HCT116 (cell line): ENCODE results near the gene CORO2B.

Source experiments
- ATF3 ChIP-seq: IDR thresholded peaks from 2 replicates; pipeline ENCODE4 v1.6.1; 2012
- EZH2 ChIP-seq: fragments of 200-600 bp; sonication (generic); IDR thresholded peaks from 2 replicates; pipeline ENCODE4 v1.6.1; 2017; ENCODE audit warnings: antibody characterized with exemption, mixed run types
- EZH2phosphoT487 ChIP-seq: fragments of 200-600 bp; IDR thresholded peaks from 2 replicates; pipeline ENCODE4 v1.6.1; 2018; ENCODE audit warnings: antibody characterized with exemption, borderline replicate concordance
- MAX ChIP-seq: IDR thresholded peaks from 2 replicates; pipeline ENCODE4 v1.6.1; 2012
- POLR2A ChIP-seq: IDR thresholded peaks from 2 replicates; pipeline ENCODE4 v1.7.0; 2011; ENCODE audit warnings: borderline replicate concordance; ENCODE audit not compliant: insufficient read depth, insufficient read length; ENCODE audit errors: extremely low read depth
- POLR2AphosphoS5 ChIP-seq: IDR thresholded peaks from 2 replicates; pipeline ENCODE4 v1.6.1; 2011; ENCODE audit warnings: mild to moderate bottlenecking, low read depth, low read length, moderate library complexity
- SP1 ChIP-seq: IDR thresholded peaks from 2 replicates; pipeline ENCODE4 v1.6.1; 2012; ENCODE audit warnings: low read depth
- TCF7L2 ChIP-seq: IDR thresholded peaks from 2 replicates; pipeline ENCODE4 v1.7.0; 2011; ENCODE audit warnings: borderline replicate concordance, inconsistent platforms; ENCODE audit not compliant: insufficient read depth, insufficient read length; ENCODE audit errors: extremely low read depth
- ZFX ChIP-seq: fragments of 450-650 bp; IDR thresholded peaks from 2 replicates; pipeline ENCODE4 v1.6.1; 2017
- ZNF274 ChIP-seq: fragments of 200-500 bp; sonication (Bioruptor generic); IDR thresholded peaks from 2 replicates; pipeline ENCODE4 v1.6.1; 2014; ENCODE audit warnings: mild to moderate bottlenecking, low read depth, low read length, inconsistent platforms
- TF ChIP-seq, protein P1 (sequence below), 3 experiments: fragments of 200-600 bp in 1 of 3; sonication (generic) in 1 of 3; IDR thresholded peaks in 2 of 3; conservative IDR thresholded peaks in 1 of 3; 2 replicates each; pipeline ENCODE4 v1.5.1; 2012 to 2017; ENCODE audit warnings: low read depth in 2 of 3, low read length in 2 of 3, antibody characterized with exemption in 1 of 3, borderline replicate concordance in 1 of 3, control low read depth in 1 of 3, mild to moderate bottlenecking in 1 of 3, mixed read lengths in 1 of 3, mixed run types in 1 of 3, moderate library complexity in 1 of 3; ENCODE audit not compliant: insufficient read depth in 1 of 3
- TF ChIP-seq, protein P2 (sequence below): IDR thresholded peaks from 2 replicates; pipeline ENCODE4 v1.6.1; 2011; ENCODE audit warnings: mild to moderate bottlenecking, low read length, moderate library complexity; ENCODE audit not compliant: insufficient replicate concordance; ENCODE audit errors: extremely low read depth

DNA sequence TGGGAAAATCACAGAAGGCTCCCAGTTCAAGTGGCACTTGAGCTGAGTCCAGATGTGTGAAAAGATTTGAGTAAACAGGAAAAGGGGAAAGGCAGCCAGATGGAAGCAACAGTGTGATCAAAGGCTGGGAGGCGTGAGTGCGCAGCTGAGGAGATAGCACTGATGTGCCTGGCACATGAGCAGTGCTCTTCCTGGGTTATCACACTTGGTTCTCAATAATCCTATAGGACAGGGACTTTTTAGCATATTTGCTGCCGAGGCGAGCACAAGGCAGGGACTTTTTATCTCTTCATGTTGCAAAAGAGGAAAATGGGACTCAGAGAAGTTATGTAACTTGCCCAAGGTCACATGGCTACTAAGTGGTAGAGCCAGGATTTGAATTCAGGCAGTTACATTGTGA lies 39.6 kb downstream of the CORO2B start:
- TF ChIP-seq MAX: no peak
- TF ChIP-seq EZH2: no peak
- TF ChIP-seq, protein P1, sequence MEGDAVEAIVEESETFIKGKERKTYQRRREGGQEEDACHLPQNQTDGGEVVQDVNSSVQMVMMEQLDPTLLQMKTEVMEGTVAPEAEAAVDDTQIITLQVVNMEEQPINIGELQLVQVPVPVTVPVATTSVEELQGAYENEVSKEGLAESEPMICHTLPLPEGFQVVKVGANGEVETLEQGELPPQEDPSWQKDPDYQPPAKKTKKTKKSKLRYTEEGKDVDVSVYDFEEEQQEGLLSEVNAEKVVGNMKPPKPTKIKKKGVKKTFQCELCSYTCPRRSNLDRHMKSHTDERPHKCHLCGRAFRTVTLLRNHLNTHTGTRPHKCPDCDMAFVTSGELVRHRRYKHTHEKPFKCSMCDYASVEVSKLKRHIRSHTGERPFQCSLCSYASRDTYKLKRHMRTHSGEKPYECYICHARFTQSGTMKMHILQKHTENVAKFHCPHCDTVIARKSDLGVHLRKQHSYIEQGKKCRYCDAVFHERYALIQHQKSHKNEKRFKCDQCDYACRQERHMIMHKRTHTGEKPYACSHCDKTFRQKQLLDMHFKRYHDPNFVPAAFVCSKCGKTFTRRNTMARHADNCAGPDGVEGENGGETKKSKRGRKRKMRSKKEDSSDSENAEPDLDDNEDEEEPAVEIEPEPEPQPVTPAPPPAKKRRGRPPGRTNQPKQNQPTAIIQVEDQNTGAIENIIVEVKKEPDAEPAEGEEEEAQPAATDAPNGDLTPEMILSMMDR (IDR thresholded peaks at IDR 0.05 in 2 of 3, conservative IDR thresholded peaks at IDR 0.05 in 1 of 3; ENCODE audit: borderline replicate concordance in 1 of 3, insufficient read depth in 1 of 3, low read depth in 2 of 3, low read length in 2 of 3): no peak
- TF ChIP-seq ATF3: no peak
- no peak for TF ChIP-seq EZH2phosphoT487
- no peak for TF ChIP-seq TCF7L2
- TF ChIP-seq SP1: no peak
- no peak for TF ChIP-seq POLR2A
- TF ChIP-seq, protein P2, sequence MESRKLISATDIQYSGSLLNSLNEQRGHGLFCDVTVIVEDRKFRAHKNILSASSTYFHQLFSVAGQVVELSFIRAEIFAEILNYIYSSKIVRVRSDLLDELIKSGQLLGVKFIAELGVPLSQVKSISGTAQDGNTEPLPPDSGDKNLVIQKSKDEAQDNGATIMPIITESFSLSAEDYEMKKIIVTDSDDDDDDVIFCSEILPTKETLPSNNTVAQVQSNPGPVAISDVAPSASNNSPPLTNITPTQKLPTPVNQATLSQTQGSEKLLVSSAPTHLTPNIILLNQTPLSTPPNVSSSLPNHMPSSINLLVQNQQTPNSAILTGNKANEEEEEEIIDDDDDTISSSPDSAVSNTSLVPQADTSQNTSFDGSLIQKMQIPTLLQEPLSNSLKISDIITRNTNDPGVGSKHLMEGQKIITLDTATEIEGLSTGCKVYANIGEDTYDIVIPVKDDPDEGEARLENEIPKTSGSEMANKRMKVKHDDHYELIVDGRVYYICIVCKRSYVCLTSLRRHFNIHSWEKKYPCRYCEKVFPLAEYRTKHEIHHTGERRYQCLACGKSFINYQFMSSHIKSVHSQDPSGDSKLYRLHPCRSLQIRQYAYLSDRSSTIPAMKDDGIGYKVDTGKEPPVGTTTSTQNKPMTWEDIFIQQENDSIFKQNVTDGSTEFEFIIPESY: no peak
- TF ChIP-seq ZFX: no peak
- TF ChIP-seq ZNF274: no peak
- no peak for TF ChIP-seq POLR2AphosphoS5
